Hepatocyte (in vitro differentiated cells): ENCODE results near the gene DCDC1. TPM values are rescaled to one million over a fixed set of nuclear protein-coding genes. Genes with fewer than 3 reads are reported as not detected.
A peak's percentile ranks its signal among the peaks of the same experiment; 100 is the strongest.

Source experiments
- DNase-seq: peaks from one replicate; pipeline ENCODE4 v3.0.0-alpha.2; 2016; ENCODE audit warnings: low spot score
- H2AFZ ChIP-seq: fragments of 200-600 bp; sonication (generic); 2 replicates; pipeline ENCODE4 v1.6.0; 2016; ENCODE audit warnings: antibody characterized with exemption, mild to moderate bottlenecking
- H3K27ac ChIP-seq: fragments of 200-600 bp; sonication (generic); 2 replicates; pipeline ENCODE4 v1.5.1; 2016; ENCODE audit warnings: mild to moderate bottlenecking
- H3K27me3 ChIP-seq: fragments of 200-600 bp; sonication (generic); 2 replicates; pipeline ENCODE4 v1.6.1; 2016
- H3K36me3 ChIP-seq: fragments of 200-600 bp; sonication (generic); replicated peaks from 2 replicates; pipeline ENCODE4 v1.5.1; 2016; ENCODE audit warnings: low read depth; ENCODE audit not compliant: insufficient read depth
- H3K4me1 ChIP-seq: fragments of 200-600 bp; sonication (generic); 2 replicates; pipeline ENCODE4 v1.5.1; 2016; ENCODE audit warnings: mild to moderate bottlenecking, moderate library complexity; ENCODE audit not compliant: insufficient read depth
- H3K4me2 ChIP-seq: fragments of 200-600 bp; sonication (generic); 2 replicates; pipeline ENCODE4 v1.6.0; 2016
- H3K4me3 ChIP-seq: fragments of 200-600 bp; sonication (generic); 2 replicates; pipeline ENCODE4 v1.5.1; 2016; ENCODE audit warnings: mild to moderate bottlenecking
- H3K79me2 ChIP-seq: fragments of 200-600 bp; sonication (generic); 2 replicates; pipeline ENCODE4 v1.6.0; 2017; ENCODE audit warnings: mild to moderate bottlenecking
- H3K9me2 ChIP-seq: fragments of 200-600 bp; sonication (generic); replicated peaks from 2 replicates; pipeline ENCODE4 v1.6.0; 2017; ENCODE audit warnings: mild to moderate bottlenecking; ENCODE audit not compliant: insufficient read depth
- H3K9me3 ChIP-seq: fragments of 200-600 bp; sonication (generic); 2 replicates; pipeline ENCODE4 v1.5.1; 2016; ENCODE audit warnings: low read depth, mild to moderate bottlenecking
- H4K20me1 ChIP-seq: fragments of 200-600 bp; sonication (generic); 2 replicates; pipeline ENCODE4 v1.6.0; 2016; ENCODE audit warnings: mild to moderate bottlenecking; ENCODE audit not compliant: insufficient read depth, poor library complexity, severe bottlenecking
- CTCF ChIP-seq: fragments of 200-600 bp; sonication (generic); IDR thresholded peaks from 2 replicates; pipeline ENCODE4 v1.5.1; 2016; ENCODE audit warnings: antibody characterized with exemption, mild to moderate bottlenecking; ENCODE audit not compliant: poor library complexity
- EZH2 ChIP-seq: fragments of 200-600 bp; sonication (generic); IDR thresholded peaks from 2 replicates; pipeline ENCODE4 v1.6.1; 2016; ENCODE audit warnings: antibody characterized with exemption, mild to moderate bottlenecking, borderline replicate concordance
- EZH2phosphoT487 ChIP-seq: fragments of 200-600 bp; sonication (generic); IDR thresholded peaks from one replicate; pipeline ENCODE4 v1.6.1; 2018; ENCODE audit warnings: antibody characterized with exemption, mild to moderate bottlenecking, low read depth, moderate library complexity; ENCODE audit not compliant: unreplicated experiment, severe bottlenecking
- WGBS: methylation state at CpG from one replicate; pipeline ENCODE4 v1.1.6; 2016; ENCODE audit warnings: low lambda C conversion rate; ENCODE audit errors: missing lambda C conversion rate; 5-methylcytosine and 5-hydroxymethylcytosine counted together
- polyA plus RNA-seq: library from polyadenylated mRNA; unstranded; fragments of >200 nt; fragmentation: Nextera tagmentation; extraction: Ambion mirVana; gene quantifications from 2 replicates; pipeline ENCODE4 v1.2.1, GENCODE V29; 2016
- total RNA-seq: library from RNA; depleted of rRNA; stranded (reverse); fragments of >200 nt; gene quantifications from 2 replicates; pipeline ENCODE4 v1.2.3, GENCODE V29; 2014

DCDC1 gene
- total and polyA plus RNA-seq, 2 experiments from 2014 or later = 0.63 to 1.9 TPM

- H3K79me2 ChIP-seq = no peaks in the 10 kb centered on the region
- H3K4me3 ChIP-seq = no peak overlapping the region
- no peaks in the 10 kb centered on the region for H3K4me1 ChIP-seq
- H2AFZ ChIP-seq = no peak overlapping the region
- H3K4me2 ChIP-seq = no peak overlapping the region
- no peaks in the 10 kb centered on the region for H4K20me1 ChIP-seq
- no peaks in the 10 kb centered on the region for H3K27me3 ChIP-seq
- H3K27ac ChIP-seq = no peak overlapping the region
- no peak for DNase-seq
- no peaks in the 10 kb centered on the region for H3K9me2 ChIP-seq
- no peak for TF ChIP-seq EZH2phosphoT487
- no peak for TF ChIP-seq CTCF
- TF ChIP-seq EZH2 = no peak
- WGBS = 61% methylated on average over 3 of the region's 3 CpGs
- no peaks in the 10 kb centered on the region for H3K9me3 ChIP-seq
- no peaks in the 10 kb centered on the region for H3K36me3 ChIP-seq
Measured at GRCh38 chr11:30921811-30922210, 447.7 kb downstream of the DCDC1 start.

GRCh38 chr11:30919389-30920152, 450.0 kb downstream of the DCDC1 start:
- H3K4me1 ChIP-seq = no peaks in the 10 kb centered on the region
- WGBS = 57% methylated on average over 8 of the region's 8 CpGs
- H3K4me3 ChIP-seq = no peak overlapping the region
- no peak overlapping the region for H3K27ac ChIP-seq
- H3K4me2 ChIP-seq = no peak overlapping the region
- no peak for TF ChIP-seq CTCF
- TF ChIP-seq EZH2 = no peak
- TF ChIP-seq EZH2phosphoT487 = no peak
- no peak overlapping the region for H2AFZ ChIP-seq
- H3K79me2 ChIP-seq = no peaks in the 10 kb centered on the region
- no peak for DNase-seq
- H3K36me3 ChIP-seq = no peaks in the 10 kb centered on the region
- peaks cover 3% of the 10 kb centered on the region for H3K27me3 ChIP-seq
- no peaks in the 10 kb centered on the region for H3K9me2 ChIP-seq
- H3K9me3 ChIP-seq = no peaks in the 10 kb centered on the region
- no peaks in the 10 kb centered on the region for H4K20me1 ChIP-seq

GRCh38 chr11:30917859-30918478, 451.6 kb downstream of the DCDC1 start:
- Histone ChIP-seq H4K20me1 (no peaks in the 10 kb centered on the region), H3K4me2 (no peak overlapping the region), H3K27me3 (peaks cover 3% of the 10 kb centered on the region), H3K79me2 (no peaks in the 10 kb centered on the region), H2AFZ (no peak overlapping the region), H3K27ac (no peak overlapping the region), H3K4me3 (no peak overlapping the region), H3K4me1 (no peaks in the 10 kb centered on the region), H3K36me3 (no peaks in the 10 kb centered on the region), H3K9me2 (no peaks in the 10 kb centered on the region), H3K9me3 (no peaks in the 10 kb centered on the region)
- DNase-seq = peak; percentile 81
- 14% methylated on average over 6 of the region's 6 CpGs for WGBS
- no peak for TF ChIP-seq EZH2phosphoT487
- TF ChIP-seq CTCF = peak; percentile 88
